Uterus (tissue), 4 donors: Measurements from ENCODE around the gene SFTPB. TPM values are rescaled to one million over a fixed set of nuclear protein-coding genes. Genes with fewer than 3 reads are reported as not detected.

ENCODE experiments used
- DNase-seq, 2 donors: peaks; one replicate each; pipeline ENCODE4 v3.0.0-alpha.2; 2019 to 2020
- H3K27ac ChIP-seq, 2 donors: fragments of 200-600 bp; sonication (generic); 1 replicate in 1 of 2; 2 replicates in 1 of 2; pipeline ENCODE4 v1.5.1; 2016 to 2018
- H3K27me3 ChIP-seq, 2 donors: fragments of 200-600 bp; sonication (generic); one replicate each; pipeline ENCODE4 v1.5.1; 2018 to 2019; ENCODE audit warnings: control low read depth in 1 of 2
- H3K36me3 ChIP-seq, 2 donors: fragments of 200-600 bp; sonication (generic); one replicate each; pipeline ENCODE4 v1.5.1; 2019; ENCODE audit warnings: control low read depth in 1 of 2
- H3K4me1 ChIP-seq, 2 donors: fragments of 200-600 bp; sonication (generic); one replicate each; pipeline ENCODE4 v1.5.1; 2018 to 2019; ENCODE audit warnings: control low read depth in 1 of 2
- H3K4me3 ChIP-seq, 2 donors: fragments of 200-600 bp; sonication (generic); 1 replicate in 1 of 2; 2 replicates in 1 of 2; pipeline ENCODE4 v1.5.1; 2018 to 2019; ENCODE audit warnings: mild to moderate bottlenecking in 1 of 2
- H3K9me3 ChIP-seq, 2 donors: fragments of 200-600 bp; sonication (generic); one replicate each; pipeline ENCODE4 v1.5.1; 2019; ENCODE audit warnings: control low read depth in 1 of 2
- POLR2A ChIP-seq, 2 donors: fragments of 450-650 bp; IDR thresholded peaks; one replicate each; pipeline ENCODE4 v1.6.1; 2016; ENCODE audit warnings: antibody characterized with exemption in 2 of 2, mild to moderate bottlenecking in 1 of 2, moderate library complexity in 1 of 2
- intact Hi-C: fragments of 100-400 bp; cut with DNase I; formaldehyde crosslinking; loops from one replicate; pipeline ENCODE4 v1.15.1; 2023; ENCODE audit warnings: low total_unique reads
- total RNA-seq, 4 donors: library from RNA; depleted of rRNA in 3 of 4; stranded (reverse); fragments of >200 nt in 3 of 4; gene quantifications; one replicate each; pipeline versions ENCODE4 v1.1.0 to v1.2.4, GENCODE V29; 2014 to 2023
- TF ChIP-seq, protein P1 (sequence below), 4 experiments: fragments of 200-600 bp in 2 of 4; fragments of 450-650 bp in 2 of 4; sonication (generic) in 2 of 4; IDR thresholded peaks; one replicate each; pipeline ENCODE4 v1.5.1; 2016 to 2019; ENCODE audit warnings: antibody characterized with exemption in 4 of 4, mild to moderate bottlenecking in 2 of 4, moderate library complexity in 1 of 4
- donor health status: DM: yes; HTN: yes; CAD: no.

SFTPB gene
- total RNA-seq, 4 donors from 2014 or later, result 1.4 TPM; not detected in 3

DNA sequence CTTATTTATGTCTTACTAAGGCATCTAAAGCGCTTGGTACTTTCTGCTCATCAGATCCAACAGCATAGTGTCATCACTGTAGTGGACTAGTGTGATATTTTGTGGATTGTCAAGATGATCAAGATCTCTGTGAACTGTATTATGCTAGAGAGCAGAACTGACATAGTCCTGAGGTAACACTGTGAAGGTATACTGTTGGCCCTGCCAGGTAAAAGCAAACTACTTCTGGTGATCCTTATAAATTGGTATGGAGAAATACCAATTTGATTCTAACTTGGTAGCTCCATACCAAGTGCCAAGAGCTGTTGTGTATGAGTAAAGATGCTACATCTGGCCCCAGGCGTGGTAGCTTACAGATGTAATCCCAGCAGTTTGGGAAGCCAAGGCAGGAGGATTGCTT lies 15.9 kb downstream of the SFTPB start:
- Histone ChIP-seq H3K4me1 (no peaks in the 10 kb centered on the region), H3K4me3 (no peak overlapping the region), H3K27ac (no peak overlapping the region), H3K27me3 (no peaks in the 10 kb centered on the region), H3K9me3 (no peaks in the 10 kb centered on the region), H3K36me3 (no peaks in the 10 kb centered on the region)
- intact Hi-C loops, result no loop called here
- no peak for DNase-seq
- TF ChIP-seq POLR2A (IDR thresholded peaks at IDR 0.05), result no peak
- TF ChIP-seq, protein P1, sequence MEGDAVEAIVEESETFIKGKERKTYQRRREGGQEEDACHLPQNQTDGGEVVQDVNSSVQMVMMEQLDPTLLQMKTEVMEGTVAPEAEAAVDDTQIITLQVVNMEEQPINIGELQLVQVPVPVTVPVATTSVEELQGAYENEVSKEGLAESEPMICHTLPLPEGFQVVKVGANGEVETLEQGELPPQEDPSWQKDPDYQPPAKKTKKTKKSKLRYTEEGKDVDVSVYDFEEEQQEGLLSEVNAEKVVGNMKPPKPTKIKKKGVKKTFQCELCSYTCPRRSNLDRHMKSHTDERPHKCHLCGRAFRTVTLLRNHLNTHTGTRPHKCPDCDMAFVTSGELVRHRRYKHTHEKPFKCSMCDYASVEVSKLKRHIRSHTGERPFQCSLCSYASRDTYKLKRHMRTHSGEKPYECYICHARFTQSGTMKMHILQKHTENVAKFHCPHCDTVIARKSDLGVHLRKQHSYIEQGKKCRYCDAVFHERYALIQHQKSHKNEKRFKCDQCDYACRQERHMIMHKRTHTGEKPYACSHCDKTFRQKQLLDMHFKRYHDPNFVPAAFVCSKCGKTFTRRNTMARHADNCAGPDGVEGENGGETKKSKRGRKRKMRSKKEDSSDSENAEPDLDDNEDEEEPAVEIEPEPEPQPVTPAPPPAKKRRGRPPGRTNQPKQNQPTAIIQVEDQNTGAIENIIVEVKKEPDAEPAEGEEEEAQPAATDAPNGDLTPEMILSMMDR (IDR thresholded peaks at IDR 0.05), result no peak

DNA sequence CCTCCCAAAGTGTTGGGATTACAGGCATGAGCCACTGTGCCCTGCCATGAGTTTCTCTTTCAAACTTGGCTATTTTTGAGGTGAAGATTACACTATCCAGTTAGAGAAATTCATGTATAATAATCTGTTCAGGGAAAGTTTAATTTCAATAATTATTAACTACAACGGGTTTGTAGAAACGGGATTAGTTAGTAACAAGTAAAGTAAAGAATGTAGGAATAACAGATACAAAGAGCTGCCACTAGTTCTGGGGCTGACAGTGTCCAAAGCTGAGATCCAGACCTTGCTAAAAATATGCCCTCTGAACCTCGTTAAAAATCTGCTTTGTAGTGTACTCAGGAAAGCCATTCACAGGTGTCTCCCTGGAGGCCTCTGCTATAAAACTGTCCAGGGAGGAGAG lies 16.9 kb downstream of the SFTPB start:
- Histone ChIP-seq H3K4me3 (no peak overlapping the region), H3K9me3 (no peaks in the 10 kb centered on the region), H3K27ac (no peak overlapping the region), H3K27me3 (no peaks in the 10 kb centered on the region), H3K4me1 (no peaks in the 10 kb centered on the region), H3K36me3 (no peaks in the 10 kb centered on the region)
- intact Hi-C loops, result no loop called here
- DNase-seq, result no peak
- TF ChIP-seq, protein P1 (IDR thresholded peaks at IDR 0.05), result no peak
- TF ChIP-seq POLR2A (IDR thresholded peaks at IDR 0.05), result no peak

DNA sequence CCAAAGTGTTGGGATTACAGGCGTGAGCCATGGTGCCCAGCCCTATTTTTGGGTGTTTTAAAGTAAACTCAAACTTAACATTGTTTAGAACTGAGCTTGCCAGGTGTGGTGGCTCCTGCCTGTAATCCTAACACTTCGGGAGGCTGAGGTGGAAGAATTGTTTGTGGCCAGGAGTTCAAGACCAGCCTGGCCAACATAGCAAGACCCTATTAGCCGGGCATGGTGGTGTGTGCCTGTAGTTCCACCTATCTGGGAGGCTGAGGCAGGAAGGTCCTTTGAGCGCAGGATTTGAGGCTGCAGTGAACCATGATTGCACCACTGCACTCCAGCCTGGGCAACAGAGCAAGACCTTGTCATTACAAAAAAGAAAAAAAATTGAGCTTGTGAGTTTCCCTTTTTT lies 17.5 kb downstream of the SFTPB start:
- Histone ChIP-seq H3K27me3 (no peaks in the 10 kb centered on the region), H3K27ac (no peak overlapping the region), H3K9me3 (no peaks in the 10 kb centered on the region), H3K36me3 (no peaks in the 10 kb centered on the region), H3K4me1 (no peaks in the 10 kb centered on the region), H3K4me3 (no peak overlapping the region)
- intact Hi-C loops, result no loop called here
- no peak for TF ChIP-seq POLR2A (IDR thresholded peaks at IDR 0.05)
- TF ChIP-seq, protein P1 (IDR thresholded peaks at IDR 0.05), result no peak
- DNase-seq, result no peak

DNA sequence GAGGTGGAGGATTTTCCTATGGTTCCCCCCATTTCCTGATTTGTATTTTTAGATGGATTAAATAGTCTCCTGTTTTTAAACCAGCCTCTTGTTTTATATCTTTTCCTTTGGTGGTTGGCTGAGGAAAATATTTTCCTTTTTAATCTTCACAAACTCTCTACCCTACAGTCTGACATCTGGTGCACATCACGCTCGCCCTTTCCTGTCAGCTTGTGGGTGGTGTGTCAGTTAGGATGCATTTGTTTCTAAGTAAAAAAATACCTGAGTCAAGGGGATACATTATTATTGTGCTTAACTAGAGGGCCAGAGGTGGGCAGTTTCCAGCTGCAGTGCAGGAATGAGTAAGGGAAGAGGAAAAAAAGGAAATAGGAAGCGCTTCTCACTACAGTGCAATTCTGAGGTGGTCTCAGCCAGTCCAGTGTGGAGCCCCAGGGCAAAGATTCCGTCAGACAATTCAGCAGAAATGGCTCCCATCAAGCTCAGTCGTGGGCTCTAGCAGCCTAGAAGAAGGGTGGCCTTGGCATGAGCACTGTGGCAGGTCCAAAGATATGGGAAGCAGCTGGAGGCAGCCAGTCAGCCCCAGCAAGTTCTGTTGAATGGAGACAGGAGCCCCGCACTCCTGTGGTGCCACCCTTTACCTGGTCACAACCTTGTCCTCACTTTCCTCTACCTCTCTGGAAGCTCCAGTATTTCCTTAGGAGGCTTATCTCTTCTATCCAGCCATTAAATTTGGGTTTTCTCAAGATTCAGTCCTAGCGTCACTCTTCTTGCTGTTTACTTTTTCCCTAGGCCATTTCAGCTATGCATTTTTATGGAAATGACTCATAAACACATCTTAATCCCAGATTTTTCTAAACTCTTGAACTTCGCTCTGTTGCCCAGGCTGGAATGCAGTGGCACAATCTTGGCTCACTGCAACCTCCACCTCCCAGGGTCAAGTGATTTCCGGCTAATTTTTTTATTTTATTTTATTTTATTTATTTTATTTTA lies 18.5 kb downstream of the SFTPB start:
- no peak for DNase-seq
- H3K27ac ChIP-seq, result peak overlapping the region in 1 of 2 donors; percentile 14
- H3K9me3 ChIP-seq, result no peaks in the 10 kb centered on the region
- no peak overlapping the region for H3K4me3 ChIP-seq
- intact Hi-C loops, result no loop called here
- no peaks in the 10 kb centered on the region for H3K27me3 ChIP-seq
- no peaks in the 10 kb centered on the region for H3K36me3 ChIP-seq
- H3K4me1 ChIP-seq, result no peaks in the 10 kb centered on the region
- no peak for TF ChIP-seq POLR2A (IDR thresholded peaks at IDR 0.05)
- TF ChIP-seq, protein P1 (IDR thresholded peaks at IDR 0.05), result no peak

DNA sequence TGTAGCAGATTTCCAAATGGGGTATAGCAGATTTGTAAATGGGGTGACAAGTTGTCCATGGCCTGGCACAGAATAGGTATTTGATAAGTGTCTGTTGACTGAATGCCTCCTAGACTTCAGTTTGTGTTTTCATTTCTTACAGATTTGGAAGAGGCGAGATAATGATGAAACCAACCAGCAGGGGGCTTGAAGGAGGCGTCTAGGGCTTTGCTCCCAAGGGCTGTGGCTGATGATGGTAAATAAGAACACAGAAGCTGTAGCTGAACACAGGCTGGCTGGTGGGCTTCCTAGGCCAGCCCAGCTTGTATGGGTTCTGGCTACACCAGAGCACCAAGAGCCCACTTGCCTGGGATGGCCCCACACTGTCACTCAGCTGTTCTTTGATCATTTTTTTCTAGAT lies 19.4 kb downstream of the SFTPB start:
- intact Hi-C loops, result no loop called here
- H3K4me1 ChIP-seq, result no peaks in the 10 kb centered on the region
- H3K27me3 ChIP-seq, result no peaks in the 10 kb centered on the region
- no peak overlapping the region for H3K4me3 ChIP-seq
- H3K36me3 ChIP-seq, result no peaks in the 10 kb centered on the region
- TF ChIP-seq, protein P1 (IDR thresholded peaks at IDR 0.05), result peak in 2 of 4 experiments; percentile 15 to 16
- no peak for TF ChIP-seq POLR2A (IDR thresholded peaks at IDR 0.05)
- no peak for DNase-seq
- H3K27ac ChIP-seq, result no peak overlapping the region
- no peaks in the 10 kb centered on the region for H3K9me3 ChIP-seq
